ENCODE results near the gene CREM.

GRCh38 chr10:35216303-35216905, 89.8 kb downstream of the CREM start:
- TF ChIP-seq EP300 (IDR thresholded peaks at IDR 0.05; ENCODE audit: borderline replicate concordance in 1 of 2, low read depth in 2 of 2, low read length in 2 of 2) (no peak), CTCF (IDR thresholded peaks at IDR 0.05; ENCODE audit: control extremely low read depth in 1 of 3, insufficient read depth in 1 of 3, low read depth in 1 of 3, low read length in 3 of 3) (no peak), POLR2A (IDR thresholded peaks at IDR 0.05; ENCODE audit: control extremely low read depth in 1 of 2, low read depth in 2 of 2, low read length in 2 of 2) (no peak), E2F6 (IDR thresholded peaks at IDR 0.05) (no peak), SP1 (IDR thresholded peaks at IDR 0.05; ENCODE audit: low read depth, low read length) (no peak)
